ENCODE measurements around the gene REEP5. TPM values are rescaled to one million over a fixed set of nuclear protein-coding genes. Genes with fewer than 3 reads are reported as not detected.

Gene REEP5
- total and polyA plus RNA-seq, 8 donors, result 33.0 to 84.7 (median 70.7) TPM

DNA sequence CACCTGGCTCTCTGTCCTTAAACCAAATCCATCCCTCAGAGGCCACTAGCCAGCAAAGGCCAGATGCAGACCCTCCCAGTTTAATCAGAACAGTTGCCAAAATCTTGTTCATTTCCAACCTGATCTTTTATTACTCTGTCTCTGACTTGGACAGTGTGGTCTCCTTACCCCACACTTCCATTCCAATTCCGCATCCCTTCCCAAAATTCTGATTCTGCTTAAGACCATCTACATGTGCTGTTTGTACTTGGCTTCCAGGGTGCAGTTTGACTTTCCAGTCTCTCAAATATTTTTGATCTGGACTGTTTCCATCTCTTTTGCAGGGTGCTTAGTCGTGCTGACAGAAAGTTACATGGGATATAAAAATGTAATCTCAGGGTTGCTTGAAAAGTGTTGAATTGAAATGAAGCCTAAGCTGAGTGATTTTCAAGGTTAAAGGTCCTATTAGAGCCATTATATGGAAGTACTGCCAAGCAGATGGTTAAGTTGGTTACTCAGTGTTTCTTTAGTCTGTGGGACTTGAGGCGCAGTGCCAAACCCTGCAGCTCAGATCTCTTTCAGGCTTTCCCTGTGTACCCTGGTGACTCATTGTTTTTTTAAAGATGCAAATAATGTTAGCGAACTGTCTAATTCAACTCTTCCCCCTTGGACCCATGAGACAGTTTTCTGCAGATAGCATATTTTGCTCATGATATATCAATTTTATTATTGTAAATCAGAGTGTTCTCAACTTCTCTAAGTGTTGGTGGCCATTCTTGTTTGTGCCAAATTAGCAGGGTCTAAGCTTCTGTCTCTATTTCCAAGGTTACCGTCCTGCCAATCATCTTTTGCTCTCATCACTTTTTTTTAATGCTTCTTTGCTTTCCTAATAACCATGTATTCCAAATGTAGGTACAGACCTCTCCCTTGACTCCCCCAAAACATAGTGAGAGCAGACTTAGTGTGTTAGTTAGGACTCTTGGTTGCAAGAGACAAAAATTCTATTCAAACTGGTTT lies 36.4 kb upstream of the REEP5 start:
- no peak for TF ChIP-seq CTCF (IDR thresholded peaks at IDR 0.05)
- H3K9me3 ChIP-seq, result no peaks in the 10 kb centered on the region
- intact Hi-C loops (cut with DNase I), result no loop called here
- DNase-seq (peak; percentile 65 to 81 (median 70)), ATAC-seq (peak; percentile 94 to 98 (median 96)), FAIRE-seq (no peak)
- H3K36me3 ChIP-seq, result no peaks in the 10 kb centered on the region
- peaks cover 6 to 16% (median 16%) of the 10 kb centered on the region in 3 donors for H3K4me1 ChIP-seq
- peak overlapping the region in 2 of 4 donors; percentile 1 to 9 for H3K27ac ChIP-seq
- no peak overlapping the region for H3K4me3 ChIP-seq
- 30 to 31% methylated on average over 5 of the region's 5 CpGs for WGBS, 2 donors
- H3K27me3 ChIP-seq, result no peaks in the 10 kb centered on the region

- Histone ChIP-seq H3K9me3 (no peaks in the 10 kb centered on the region), H3K27ac (no peak overlapping the region), H3K4me3 (no peak overlapping the region), H3K36me3 (no peaks in the 10 kb centered on the region), H3K27me3 (no peaks in the 10 kb centered on the region), H3K4me1 (peaks cover 6 to 16% (median 16%) of the 10 kb centered on the region in 3 donors)
- TF ChIP-seq CTCF (IDR thresholded peaks at IDR 0.05), result no peak
- ATAC-seq (no peak), FAIRE-seq (no peak), DNase-seq (no peak)
- intact Hi-C loops (cut with DNase I), result no loop called here
- 9 to 15% methylated on average over 2 of the region's 2 CpGs for WGBS, 2 donors
These were observed 35.2 kb upstream of the REEP5 start for GRCh38 chr5:112957036-112957808.

DNA sequence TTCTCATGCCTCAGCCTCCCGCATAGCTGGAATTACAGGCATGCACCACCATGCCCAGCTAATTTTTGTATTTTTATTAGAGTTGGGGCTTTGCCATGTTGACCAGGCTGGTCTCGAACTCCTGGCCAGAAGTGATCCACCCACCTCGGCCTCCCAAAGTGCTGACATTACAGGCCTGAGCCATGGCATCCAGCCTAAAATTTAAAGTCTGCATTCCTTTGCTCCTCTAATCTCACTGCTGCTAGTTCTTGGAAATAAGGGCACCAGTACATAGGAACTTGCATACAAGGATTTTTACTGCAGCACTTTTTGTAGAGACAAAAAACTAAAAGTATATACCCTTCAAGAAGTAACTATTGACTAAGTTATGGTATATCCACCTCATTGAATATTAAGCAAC lies 34.6 kb upstream of the REEP5 start:
- Histone ChIP-seq H3K4me3 (no peak overlapping the region), H3K27ac (no peak overlapping the region), H3K36me3 (no peaks in the 10 kb centered on the region), H3K27me3 (no peaks in the 10 kb centered on the region), H3K9me3 (no peaks in the 10 kb centered on the region), H3K4me1 (peaks cover 6 to 16% (median 16%) of the 10 kb centered on the region in 3 donors)
- TF ChIP-seq CTCF (IDR thresholded peaks at IDR 0.05), result no peak
- DNase-seq (no peak), ATAC-seq (no peak), FAIRE-seq (no peak)
- intact Hi-C loops (cut with DNase I), result no loop called here
- WGBS, 2 donors, result 72 to 85% methylated on average over 3 of the region's 3 CpGs

DNA sequence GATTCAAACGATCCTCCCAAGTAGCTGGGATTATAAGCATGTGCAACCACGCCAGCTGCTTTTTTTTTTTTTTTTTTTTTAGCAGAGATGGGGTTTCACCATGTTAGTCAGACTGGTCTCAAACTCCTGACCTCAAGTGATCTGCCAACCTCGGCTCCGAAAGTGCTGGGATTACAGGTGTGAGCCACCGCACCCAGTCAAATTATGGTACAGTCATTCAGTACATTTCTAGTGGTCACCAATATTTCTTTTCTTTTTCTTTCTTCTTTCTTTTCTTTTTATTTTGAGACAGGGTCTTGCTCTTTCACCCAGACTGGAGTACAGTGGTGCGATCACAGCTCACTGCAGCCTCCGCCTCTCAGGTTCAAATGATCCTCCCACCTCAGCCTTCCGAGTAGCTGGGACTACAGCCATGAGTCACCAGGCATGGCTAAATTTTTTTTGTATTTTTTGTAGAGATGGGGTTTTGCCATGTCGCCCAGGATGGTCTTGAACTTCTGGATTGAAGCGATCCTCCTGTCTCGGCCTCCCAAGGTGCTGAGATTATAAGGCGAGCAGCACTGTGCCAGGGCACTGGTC lies 29.2 kb upstream of the REEP5 start:
- 94 to 95% methylated on average over 12 of the region's 12 CpGs for WGBS, 2 donors

More for the DNA sequence above, 29.2 kb upstream of the REEP5 start:
- Histone ChIP-seq H3K36me3 (no peaks in the 10 kb centered on the region), H3K27me3 (no peaks in the 10 kb centered on the region), H3K9me3 (no peaks in the 10 kb centered on the region), H3K4me1 (no peaks in the 10 kb centered on the region), H3K27ac (no peak overlapping the region), H3K4me3 (no peak overlapping the region)
- no peak for DNase-seq
- ATAC-seq, result no peak
- FAIRE-seq, result no peak
- intact Hi-C loops (cut with DNase I), result no loop called here
- no peak for TF ChIP-seq CTCF (IDR thresholded peaks at IDR 0.05)
